ENCODE measurements around the gene COMMD4. TPM values are rescaled to one million over a fixed set of nuclear protein-coding genes. Genes with fewer than 3 reads are reported as not detected.

COMMD4 gene
- 104 and 114 TPM in 2 replicates for total RNA-seq

GRCh38 chr15:75335705-75336355 lies at the start of gene COMMD4:
Gene COMMD4 (plus strand): TSS chr15:75336063. CDS start chr15:75336090, 27 bp downstream.

GRCh38 chr15:75346796-75347221 lies 10.9 kb downstream of the COMMD4 start, which contains the start of gene NEIL1:
Gene NEIL1 (plus strand): TSS chr15:75347039. CDS start chr15:75348906, 1,867 bp downstream.

GRCh38 chr15:75367913-75368688 lies 32.2 kb downstream of the COMMD4 start, which contains the start of gene MAN2C1:
Gene MAN2C1 (minus strand): TSS chr15:75368607. CDS start chr15:75368583, 24 bp downstream.

Other genes with a start within 250 kb of the COMMD4 start
- gene C15orf39, start 134.2 kb upstream of the COMMD4 start, total RNA-seq, result 2.4 and 4.0 TPM in 2 replicates
- gene GOLGA6C, start 77.7 kb upstream of the COMMD4 start, total RNA-seq, result not detected in 2 replicates
- not detected in 2 replicates for gene GOLGA6D, start 53.2 kb upstream of the COMMD4 start, total RNA-seq
- gene NEIL1, start 11.0 kb downstream of the COMMD4 start, total RNA-seq, result 5.0 and 5.3 TPM in 2 replicates
- gene MAN2C1, start 32.5 kb downstream of the COMMD4 start, total RNA-seq, result 114 and 117 TPM in 2 replicates
- gene SIN3A, start 115.6 kb downstream of the COMMD4 start, total RNA-seq, result 22.2 and 29.4 TPM in 2 replicates
- 19.2 and 24.4 TPM in 2 replicates for gene PTPN9, start 243.3 kb downstream of the COMMD4 start, total RNA-seq

Measured in aortic smooth muscle cell (primary cell).